NCI-H187 treated with DMSO at 0.1 percent for 48 hours (cell line): ENCODE results near the gene KRT34.
"Not testable (repeated sequence)": the region's sequence is repeated elsewhere in the genome, so short reads cannot be mapped to it uniquely, and the experiment has no call there.

Experiments
- DNase-seq: peaks from one replicate; lab custom pipeline; 2025; lab: John Stamatoyannopoulos, UW

KRT34 gene

GRCh38 chr17:41404024-41404671 lies 22.0 kb upstream of the KRT34 start:
- no peak for DNase-seq

GRCh38 chr17:41403404-41404023 lies 21.4 kb upstream of the KRT34 start:
- no peak for DNase-seq

DNA sequence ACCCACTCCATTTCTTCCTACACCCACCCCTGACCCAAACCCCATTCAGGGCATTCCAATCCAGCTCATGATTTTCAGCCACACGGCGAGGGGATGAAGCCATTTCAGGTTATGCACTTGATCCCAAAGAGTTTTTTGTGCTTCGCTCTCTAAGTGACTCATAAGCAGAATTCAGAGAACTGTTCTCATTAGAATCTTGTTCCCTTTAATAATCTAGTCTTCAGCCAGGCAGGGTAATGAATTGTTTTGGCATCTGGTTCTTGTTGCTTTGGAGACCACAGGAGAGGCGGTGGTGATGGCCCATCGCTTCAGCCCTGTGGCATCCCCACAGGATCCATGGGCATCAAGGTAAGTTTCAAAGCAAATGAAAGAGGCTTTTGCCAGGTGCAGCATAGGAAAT lies 20.1 kb upstream of the KRT34 start:
- DNase-seq: no peak

DNA sequence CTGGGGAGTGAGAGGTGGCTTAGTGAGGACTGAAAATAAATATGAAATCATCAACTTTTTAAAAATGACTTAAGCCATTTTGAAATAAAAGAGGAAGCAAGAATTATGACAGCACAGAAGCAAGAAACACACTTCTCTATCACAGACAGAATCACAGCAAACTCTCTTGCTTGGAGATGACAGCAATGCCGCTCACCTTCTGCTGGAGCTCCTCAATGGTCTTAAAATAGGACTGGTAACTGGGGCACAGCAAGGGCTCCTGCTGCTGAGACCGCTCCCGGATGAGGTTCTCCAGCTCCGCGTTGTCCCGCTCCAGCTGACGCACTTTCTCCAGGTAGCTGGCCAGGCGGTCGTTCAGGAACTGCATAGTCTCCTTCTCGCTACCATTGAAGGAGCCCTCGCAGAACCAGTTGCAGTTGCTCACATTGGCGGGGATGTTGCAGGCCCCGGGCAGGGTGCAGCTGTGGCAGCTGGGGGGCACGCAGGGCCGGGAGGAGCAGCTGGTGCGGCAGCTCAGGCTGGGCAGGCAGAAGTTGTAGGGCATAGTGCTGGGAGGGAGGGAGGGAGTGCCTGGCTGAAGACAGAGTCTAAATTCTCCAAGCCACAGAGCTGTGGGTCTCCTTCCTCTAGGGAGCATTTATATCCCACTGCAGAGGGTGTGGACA lies 15.0 kb upstream of the KRT34 start, which contains the start of gene KRT31:
Gene KRT31, minus strand, starts transcription at position 613 of the 665 bp plus-strand sequence. Its CDS starts 69 bp downstream, at position 544.
- DNase-seq: no peak

GRCh38 chr17:41396340-41396739 lies 14.2 kb upstream of the KRT34 start:
- no peak for DNase-seq

DNA sequence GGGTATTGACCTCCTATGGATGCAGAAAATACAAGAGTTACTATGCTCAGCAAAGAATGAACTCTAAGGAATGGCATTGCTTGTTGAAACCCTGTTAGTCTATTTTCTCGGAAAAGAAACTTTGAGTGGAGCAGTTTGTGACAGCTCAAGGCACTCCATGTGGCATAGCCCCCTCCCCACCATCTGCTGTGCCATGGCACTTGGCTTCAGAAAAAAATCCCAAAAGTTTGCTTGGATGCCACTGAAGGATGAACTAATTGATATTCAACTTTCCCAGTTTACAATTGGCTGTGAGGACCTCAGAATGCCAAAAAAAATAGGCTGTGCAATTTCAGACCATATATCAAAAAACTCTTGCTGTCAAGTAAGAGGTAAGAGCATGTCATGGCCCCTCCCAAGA lies 13.5 kb upstream of the KRT34 start:
- no peak for DNase-seq

- not testable (repeated sequence) for DNase-seq
Observed at GRCh38 chr17:41395044-41395443, 12.9 kb upstream of the KRT34 start.

DNA sequence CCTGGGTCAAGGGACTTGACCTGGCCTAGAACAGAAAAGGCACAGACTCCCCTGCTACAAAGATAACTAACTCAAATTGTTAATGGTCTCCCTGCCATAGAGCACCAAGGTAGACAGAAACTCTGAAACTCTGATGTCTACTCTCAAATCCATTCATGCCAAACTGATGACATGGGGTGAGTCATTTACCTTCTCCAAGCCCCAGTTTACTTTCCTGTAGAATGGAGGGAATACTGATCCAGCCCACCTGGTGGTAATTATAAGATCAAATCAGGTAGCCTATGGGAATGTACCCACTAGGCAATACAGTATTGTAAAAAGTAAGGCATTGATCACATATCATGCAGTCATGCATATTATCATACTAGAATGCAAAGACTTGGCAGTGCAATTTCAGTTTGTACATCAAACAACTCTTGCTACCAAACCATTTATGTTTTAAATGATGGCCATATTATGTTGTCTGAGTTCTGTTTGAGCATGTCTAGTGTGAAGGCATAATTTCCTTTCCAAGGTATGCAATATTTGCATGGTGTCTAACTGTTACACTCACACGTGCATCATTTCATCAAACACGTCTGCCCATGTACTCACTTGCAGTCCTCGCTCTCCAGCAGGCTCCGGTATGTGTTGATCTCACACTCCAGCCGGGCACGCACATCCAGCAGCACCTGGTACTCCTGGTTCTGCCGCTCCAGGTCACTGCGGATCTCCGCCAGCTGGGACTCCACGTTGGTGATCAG lies 12.3 kb upstream of the KRT34 start:
- DNase-seq: no peak

DNA sequence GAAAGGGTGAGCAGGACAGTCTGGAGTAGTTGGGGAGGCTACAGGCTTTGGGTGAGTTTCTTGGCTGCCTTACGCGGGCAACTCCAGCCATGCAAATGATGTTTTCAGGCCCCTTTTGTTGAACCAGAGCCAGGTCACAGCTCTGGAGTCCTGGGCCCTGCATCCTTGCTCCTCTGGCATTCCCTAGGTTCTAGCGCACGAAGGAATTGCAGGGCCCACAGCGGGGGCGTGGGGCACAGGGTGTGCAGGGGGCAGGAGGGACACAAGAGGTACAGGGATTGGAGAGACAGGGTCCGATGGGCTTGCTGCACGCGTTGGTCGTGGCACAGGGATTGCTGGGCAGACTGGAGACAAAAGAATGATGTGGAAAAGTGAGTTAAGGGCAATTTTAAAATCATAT lies 11.7 kb upstream of the KRT34 start:
- DNase-seq: no peak

DNA sequence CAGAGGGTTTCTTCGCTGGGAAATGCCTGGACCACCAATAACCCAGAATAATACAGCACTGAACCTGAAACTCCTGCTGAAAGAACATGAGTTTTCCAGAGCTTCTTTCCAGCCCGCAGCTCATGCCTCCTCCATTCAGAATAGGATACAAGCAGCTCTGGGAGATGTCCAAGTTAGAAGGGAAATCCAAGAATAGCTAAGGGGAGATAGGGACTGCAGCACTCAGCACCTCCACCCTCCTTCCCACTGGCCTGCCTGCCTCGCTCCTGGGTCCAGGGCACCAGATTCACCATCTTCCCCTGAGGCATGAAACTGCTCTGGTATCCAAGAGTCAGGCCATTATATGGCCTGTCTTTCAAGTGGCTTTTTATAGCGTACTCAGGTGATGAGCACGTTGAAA lies 11.2 kb upstream of the KRT34 start:
- no peak for DNase-seq

DNA sequence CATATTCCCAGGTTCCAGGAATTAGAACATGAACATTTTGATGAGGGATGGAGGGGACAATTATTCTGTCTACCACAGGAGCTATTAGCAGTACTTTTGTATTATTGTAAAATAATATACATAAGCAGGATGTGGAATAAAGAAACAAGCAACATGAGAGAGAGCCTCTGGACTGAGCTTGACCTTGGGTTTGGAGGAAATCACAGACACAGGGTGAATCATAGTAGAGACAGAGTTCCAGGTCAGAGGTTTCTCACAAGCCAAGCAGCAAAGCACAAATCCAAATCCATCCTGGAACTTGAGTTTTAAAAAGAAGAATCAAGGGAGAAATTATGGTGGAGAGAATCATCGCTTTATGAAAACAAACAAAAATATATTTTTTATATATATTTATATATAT lies 10.2 kb upstream of the KRT34 start:
- no peak for DNase-seq

- DNase-seq: no peak
Observed at GRCh38 chr17:41391535-41391934, 9.4 kb upstream of the KRT34 start.

GRCh38 chr17:41390411-41390938 lies 8.4 kb upstream of the KRT34 start:
- DNase-seq: no peak

- DNase-seq: no peak
Observed at GRCh38 chr17:41387670-41388069, 5.6 kb upstream of the KRT34 start.

DNA sequence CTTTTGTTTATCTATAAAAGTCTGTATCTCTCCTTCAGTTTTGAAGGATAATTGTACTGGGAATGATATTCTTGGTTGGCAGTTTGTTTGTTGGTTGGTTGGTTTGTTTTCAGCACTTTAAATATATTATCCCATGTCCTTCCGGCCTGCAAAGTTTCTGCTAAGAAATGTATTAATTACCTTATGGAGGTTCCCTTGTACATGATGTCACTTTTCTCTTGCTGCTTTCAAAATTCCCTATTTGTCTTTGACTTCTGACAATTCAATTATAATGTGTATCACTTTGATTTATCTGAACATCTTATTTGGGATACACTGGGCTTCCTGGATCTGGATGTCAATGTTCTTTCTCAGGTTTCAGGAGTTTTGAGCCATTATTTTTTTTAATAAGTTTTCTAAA lies 4.1 kb upstream of the KRT34 start:
- DNase-seq: no peak

DNA sequence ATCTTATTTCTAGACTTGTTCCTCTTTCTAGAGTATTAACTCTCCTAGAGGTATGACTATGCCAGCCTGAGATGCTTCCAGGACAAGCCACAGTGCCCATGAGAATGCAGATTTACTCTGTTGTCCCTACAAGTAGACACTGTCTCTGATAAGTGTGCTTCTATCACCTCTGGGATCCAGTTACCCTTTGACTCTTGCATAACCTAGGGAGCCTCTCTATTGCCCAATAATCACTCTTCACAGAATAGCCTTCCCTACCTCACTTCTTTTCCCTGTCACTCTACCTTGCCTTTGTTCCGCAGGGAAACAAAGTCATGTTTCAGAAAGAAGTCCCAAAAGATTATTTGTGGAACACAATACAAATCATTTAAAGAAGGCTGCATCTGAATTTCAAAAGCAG lies 1.6 kb upstream of the KRT34 start:
- no peak for DNase-seq

DNA sequence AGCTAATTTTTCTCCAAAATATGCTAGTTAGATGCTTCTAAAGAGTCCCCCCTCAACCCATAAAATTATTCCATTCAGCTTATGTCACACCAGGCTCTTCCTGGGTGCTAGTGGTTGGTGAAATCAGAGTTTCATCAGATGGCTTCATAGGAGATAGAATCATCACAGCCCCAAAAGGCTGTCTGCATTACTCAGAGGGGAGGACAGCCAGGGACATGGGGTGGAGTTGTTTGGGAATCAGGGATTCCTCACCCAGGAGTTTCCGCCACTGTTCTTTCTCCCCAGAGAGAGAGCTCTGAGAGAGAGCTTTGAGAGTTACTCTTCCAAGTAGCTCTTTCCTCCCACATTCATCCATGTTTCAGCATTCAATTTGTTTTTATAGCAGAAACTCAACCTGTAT lies 288 bp upstream of the KRT34 start:
- no peak for DNase-seq

- not testable (repeated sequence) for DNase-seq
Observed at GRCh38 chr17:41380091-41380490, 2.0 kb downstream of the KRT34 start.

GRCh38 chr17:41377546-41377945 lies 4.6 kb downstream of the KRT34 start:
- no peak for DNase-seq

- no peak for DNase-seq
Observed at GRCh38 chr17:41369713-41370112, 12.4 kb downstream of the KRT34 start, which contains the start of gene KRT33B. Gene KRT33B, minus strand, starts transcription at chr17:41369813. Its CDS starts 63 bp downstream, at chr17:41369750.

- DNase-seq: no peak
Observed at GRCh38 chr17:41369023-41369422, 13.1 kb downstream of the KRT34 start.

GRCh38 chr17:41367426-41368075 lies 14.6 kb downstream of the KRT34 start:
- no peak for DNase-seq
